ENCODE measurements around the gene IMMP2L.

GRCh38 chr7:111108000-111108399, 454.3 kb downstream of the IMMP2L start:
- TF ChIP-seq POLR2AphosphoS5 (IDR thresholded peaks at IDR 0.05; ENCODE audit: low read depth, low read length) (no peak), TAF1 (IDR thresholded peaks at IDR 0.05; ENCODE audit: borderline replicate concordance, insufficient read depth, low read length) (no peak), SIN3A (IDR thresholded peaks at IDR 0.05; ENCODE audit: borderline replicate concordance, insufficient read depth, low read length) (no peak), REST (IDR thresholded peaks at IDR 0.05; ENCODE audit: insufficient read depth in 1 of 2, low read depth in 2 of 2, low read length in 2 of 2) (no peak)
